IMR-90 (cell line): ENCODE data around the gene NUAK1. TPM values are rescaled to one million over a fixed set of nuclear protein-coding genes. Genes with fewer than 3 reads are reported as not detected.
A peak's percentile ranks its signal among the peaks of the same experiment; 100 is the strongest.

ENCODE experiments used
- ATAC-seq: fragments of 200-7000 bp; cut with Tn5 transposase; 2 replicates; pipeline ENCODE4 v1.9.1; 2020; ENCODE audit warnings: low read depth, mild to moderate bottlenecking, moderate library complexity
- BruUV-seq: library from RNA; stranded (reverse); fragments of 400-500 nt; replicated peaks from 2 replicates; lab custom pipeline; 2021; lab: Mats Ljungman, UMichigan
- CTCF ChIA-PET: fragments of 300-600 bp; formaldehyde crosslinking; extraction: SDS; loops from one replicate; lab custom pipeline; 2021; ENCODE audit warnings: antibody characterized with exemption; lab: Yijun Ruan, JAX
- POLR2A ChIA-PET: fragments of 300-600 bp; sonication (Branson Sonifier 250); formaldehyde crosslinking; loops from one replicate; lab custom pipeline; 2022; ENCODE audit warnings: antibody characterized with exemption; ENCODE audit not compliant: unreplicated experiment; lab: Charles Lee
- DNase-seq: peaks from one replicate; pipeline ENCODE4 v3.0.0; 2013
- H2AFZ ChIP-seq: replicated peaks from 2 replicates; pipeline ENCODE3; 2013; ENCODE audit warnings: low read length, mild to moderate bottlenecking; ENCODE audit not compliant: poor library complexity
- H2AK5ac ChIP-seq: 2 replicates; pipeline ENCODE4 v1.6.1; 2013; ENCODE audit warnings: low read depth, low read length, inconsistent platforms
- H2AK9ac ChIP-seq: replicated peaks from 2 replicates; pipeline ENCODE3; 2013; ENCODE audit warnings: mild to moderate bottlenecking, low read depth, low read length, moderate library complexity; ENCODE audit not compliant: poor library complexity
- H2BK120ac ChIP-seq: 2 replicates; pipeline ENCODE4 v1.6.1; 2013; ENCODE audit warnings: low read depth, low read length, inconsistent platforms
- H2BK15ac ChIP-seq: 3 replicates; pipeline ENCODE4 v1.6.1; 2013; ENCODE audit warnings: low read depth, low read length, inconsistent platforms
- H2BK20ac ChIP-seq: 2 replicates; pipeline ENCODE4 v1.6.1; 2013; ENCODE audit warnings: low read depth, mild to moderate bottlenecking, inconsistent platforms, low read length, moderate library complexity
- H2BK5ac ChIP-seq: 2 replicates; pipeline ENCODE4 v1.6.1; 2013; ENCODE audit warnings: mild to moderate bottlenecking, low read depth, low read length, inconsistent platforms; ENCODE audit not compliant: poor library complexity, severe bottlenecking
- H3K14ac ChIP-seq: replicated peaks from 2 replicates; pipeline ENCODE4 v1.6.1; 2013; ENCODE audit warnings: low read depth, low read length, inconsistent platforms
- H3K18ac ChIP-seq: 2 replicates; pipeline ENCODE4 v1.6.1; 2013; ENCODE audit warnings: low read depth, low read length, control low read depth
- H3K23ac ChIP-seq: 2 replicates; pipeline ENCODE4 v1.6.1; 2013; ENCODE audit warnings: low read depth, low read length, inconsistent platforms
- H3K27ac ChIP-seq: 2 replicates; pipeline ENCODE4 v1.5.1; 2013; ENCODE audit warnings: mild to moderate bottlenecking, control low read depth, low read length; ENCODE audit not compliant: insufficient read depth
- H3K27me3 ChIP-seq: 2 replicates; pipeline ENCODE4 v1.6.1; 2013; ENCODE audit warnings: low read length; ENCODE audit not compliant: control insufficient read depth, insufficient read depth
- H3K36me3 ChIP-seq: 2 replicates; pipeline ENCODE4 v1.6.1; 2013; ENCODE audit warnings: low read length, mixed read lengths; ENCODE audit not compliant: control insufficient read depth, insufficient read depth
- H3K4ac ChIP-seq: 2 replicates; pipeline ENCODE4 v1.6.1; 2013; ENCODE audit warnings: low read depth, low read length, inconsistent platforms
- H3K4me1 ChIP-seq: 2 replicates; pipeline ENCODE4 v1.6.1; 2013; ENCODE audit warnings: low read length, mixed read lengths; ENCODE audit not compliant: control insufficient read depth, insufficient read depth
- H3K4me2 ChIP-seq: 2 replicates; pipeline ENCODE4 v1.6.1; 2013; ENCODE audit warnings: low read depth, mild to moderate bottlenecking, control low read depth, low read length, moderate library complexity
- H3K4me3 ChIP-seq: 2 replicates; pipeline ENCODE4 v1.5.1; 2013; ENCODE audit warnings: low read depth, mild to moderate bottlenecking, control low read depth, low read length, moderate library complexity; ENCODE audit not compliant: insufficient read depth
- H3K56ac ChIP-seq: 2 replicates; pipeline ENCODE4 v1.6.1; 2013; ENCODE audit warnings: low read length, inconsistent platforms; ENCODE audit not compliant: insufficient read depth; ENCODE audit errors: extremely low read depth
- H3K79me1 ChIP-seq, 2 experiments: 2 replicates each; pipeline ENCODE4 v1.6.1; 2013; ENCODE audit warnings: low read length in 2 of 2, inconsistent platforms in 1 of 2, low read depth in 1 of 2
- H3K9ac ChIP-seq: 2 replicates; pipeline ENCODE4 v1.6.1; 2013; ENCODE audit warnings: low read depth, low read length, control low read depth
- H3K9me1 ChIP-seq: 2 replicates; pipeline ENCODE4 v1.6.1; 2013; ENCODE audit warnings: low read length, inconsistent platforms; ENCODE audit not compliant: insufficient read depth
- H3K9me3 ChIP-seq: 2 replicates; pipeline ENCODE4 v1.6.1; 2013; ENCODE audit warnings: low read length; ENCODE audit not compliant: control insufficient read depth, insufficient read depth
- H4K20me1 ChIP-seq: 2 replicates; pipeline ENCODE4 v1.6.1; 2013; ENCODE audit warnings: low read length, inconsistent platforms; ENCODE audit not compliant: insufficient read depth
- H4K5ac ChIP-seq: 2 replicates; pipeline ENCODE4 v1.6.1; 2013; ENCODE audit warnings: mild to moderate bottlenecking, low read depth, low read length, control low read depth
- H4K8ac ChIP-seq, 2 experiments: 2 replicates each; pipeline ENCODE4 v1.6.1; 2013; ENCODE audit warnings: low read depth in 2 of 2, low read length in 2 of 2, control low read depth in 1 of 2, inconsistent platforms in 1 of 2
- H4K91ac ChIP-seq: 2 replicates; pipeline ENCODE4 v1.6.1; 2013; ENCODE audit warnings: low read depth, low read length, inconsistent platforms; ENCODE audit not compliant: insufficient read depth
- BHLHE40 ChIP-seq: fragments of 150-350 bp; IDR thresholded peaks from 2 replicates; pipeline ENCODE4 v1.6.1; 2016; ENCODE audit warnings: mild to moderate bottlenecking, low read depth, low read length
- CEBPB ChIP-seq: IDR thresholded peaks from 2 replicates; pipeline ENCODE4 v1.6.1; 2012; ENCODE audit warnings: low read depth, low read length, improper control_type of control experiment
- CHD1 ChIP-seq: IDR thresholded peaks from 2 replicates; pipeline ENCODE4 v1.6.1; 2012; ENCODE audit warnings: low read depth, low read length, improper control_type of control experiment
- CTCF ChIP-seq: conservative IDR thresholded peaks from 2 replicates; pipeline ENCODE4 v1.5.1; 2012; ENCODE audit warnings: mild to moderate bottlenecking, low read depth, low read length, improper control_type of control experiment
- ELK1 ChIP-seq: fragments of 150-350 bp; IDR thresholded peaks from 2 replicates; pipeline ENCODE4 v1.6.1; 2016; ENCODE audit warnings: low read depth, mild to moderate bottlenecking, low read length, moderate library complexity, borderline replicate concordance
- FOS ChIP-seq: fragments of 150-350 bp; IDR thresholded peaks from 2 replicates; pipeline ENCODE4 v1.6.1; 2016; ENCODE audit warnings: low read depth, low read length
- MAFK ChIP-seq: IDR thresholded peaks from 2 replicates; pipeline ENCODE4 v1.6.1; 2012; ENCODE audit warnings: low read depth, low read length, improper control_type of control experiment
- MAZ ChIP-seq: IDR thresholded peaks from 2 replicates; pipeline ENCODE4 v1.6.1; 2012; ENCODE audit warnings: low read depth, mild to moderate bottlenecking, low read length, improper control_type of control experiment, moderate library complexity, borderline replicate concordance
- MXI1 ChIP-seq: IDR thresholded peaks from 2 replicates; pipeline ENCODE4 v1.6.1; 2012; ENCODE audit warnings: low read depth, mild to moderate bottlenecking, low read length, moderate library complexity, borderline replicate concordance
- NFE2L2 ChIP-seq: fragments of 150-350 bp; IDR thresholded peaks from 2 replicates; pipeline ENCODE4 v1.6.1; 2016; ENCODE audit warnings: low read depth, mild to moderate bottlenecking, low read length
- RAD21 ChIP-seq: IDR thresholded peaks from 2 replicates; pipeline ENCODE4 v1.6.1; 2012; ENCODE audit warnings: low read length, improper control_type of control experiment
- RCOR1 ChIP-seq: IDR thresholded peaks from 2 replicates; pipeline ENCODE4 v1.6.1; 2012; ENCODE audit warnings: mild to moderate bottlenecking, low read length, improper control_type of control experiment; ENCODE audit not compliant: insufficient replicate concordance
- SMC3 ChIP-seq: fragments of 150-350 bp; IDR thresholded peaks from 2 replicates; pipeline ENCODE4 v1.6.1; 2016; ENCODE audit warnings: low read depth, mild to moderate bottlenecking, antibody characterized with exemption, low read length, moderate library complexity
- USF2 ChIP-seq: fragments of 150-350 bp; IDR thresholded peaks from 2 replicates; pipeline ENCODE4 v1.6.1; 2017; ENCODE audit warnings: mild to moderate bottlenecking, antibody characterized with exemption, low read length, low read depth
- WGBS, 2 experiments: methylation state at CpG; one replicate each; pipeline versions ENCODE4 v1.1.5 to v1.1.7; 2013; ENCODE audit warnings: missing lambda C conversion rate in 2 of 2; ENCODE audit not compliant: insufficient read length in 1 of 2; ENCODE audit errors: extremely low coverage in 2 of 2; 5-methylcytosine and 5-hydroxymethylcytosine counted together
- dilution Hi-C: fragments of 300-500 bp; cut with HindIII; formaldehyde crosslinking; loops from one replicate; pipeline ENCODE4 v1.14.3; 2018; ENCODE audit warnings: low sequenced_read_pairs; ENCODE audit not compliant: unreplicated experiment
- in situ Hi-C: fragments of 300-500 bp; cut with MboI; formaldehyde crosslinking; loops from 3 replicates; pipeline ENCODE4 v1.14.3; 2019; ENCODE audit warnings: low sequenced_read_pairs, inconsistent platforms, mixed read lengths
- intact Hi-C: fragments of 100-400 bp; cut with micrococcal nuclease; formaldehyde crosslinking; loops from 2 replicates; pipeline ENCODE4 v1.10.0; 2022
- polyA plus RNA-seq, 3 experiments: library from polyadenylated mRNA; depleted of rRNA; stranded (reverse); fragments of >200 nt; gene quantifications; 2 replicates each; pipeline ENCODE4 v1.2.3, GENCODE V29; 2012; ENCODE audit warnings: low replicate concordance in 1 of 3
- total RNA-seq: library from RNA; depleted of rRNA; stranded (reverse); fragments of >200 nt; gene quantifications from 2 replicates; pipeline ENCODE4 v1.2.3, GENCODE V29; 2012

NUAK1 gene
- total and polyA plus RNA-seq, 2 of the 4 experiments (the other 2 are of a cell fraction) = 4.8 to 8.8 TPM

GRCh38 chr12:106125351-106126095 lies 13.2 kb downstream of the NUAK1 start:
- H4K8ac ChIP-seq = peak overlapping the region in 1 of 2 experiments; percentile 12; a peak in 1 of 4 replicates
- H2BK15ac ChIP-seq = peak overlapping the region; percentile 12; the same call in 2 of the 3 replicates
- peaks cover 45 to 83% of the 10 kb centered on the region in 2 experiments for H3K79me1 ChIP-seq
- POLR2A ChIA-PET = no interaction called here
- H2BK120ac ChIP-seq = peak overlapping the region; percentile 60
- peak overlapping the region; percentile 69 for H4K91ac ChIP-seq
- H3K36me3 ChIP-seq = no peaks in the 10 kb centered on the region
- no peak overlapping the region for H4K5ac ChIP-seq
- no peak overlapping the region for H2BK5ac ChIP-seq
- no peak overlapping the region for H3K4me3 ChIP-seq
- H4K20me1 ChIP-seq = peaks cover 26% of the 10 kb centered on the region
- H3K4me2 ChIP-seq = no peak overlapping the region
- no TSS peak for BruUV-seq
- H2AFZ ChIP-seq = no peak overlapping the region
- peak overlapping the region; percentile 46 for H3K14ac ChIP-seq
- ATAC-seq = no peak
- H3K56ac ChIP-seq = no peak overlapping the region
- dilution Hi-C loops (no loop called here), in situ Hi-C loops (no loop called here), intact Hi-C loops (no loop called here)
- H3K4me1 ChIP-seq = peaks cover 14% of the 10 kb centered on the region
- peak overlapping the region; percentile 66 for H3K4ac ChIP-seq
- no peak overlapping the region for H3K27ac ChIP-seq
- no peak overlapping the region for H3K9ac ChIP-seq
- peak overlapping the region; percentile 45; the same call in 1 of the 2 replicates for H3K18ac ChIP-seq
- H3K9me3 ChIP-seq = no peaks in the 10 kb centered on the region
- no peak for DNase-seq
- H2AK5ac ChIP-seq = peak overlapping the region; percentile 66
- WGBS, 2 experiments = 100% methylated on average over 2 of the region's 9 CpGs; no CpG with 5 or more reads in 1 of the 2 experiments
- peak overlapping the region; percentile 53; the same call in 1 of the 2 replicates for H3K23ac ChIP-seq
- no peaks in the 10 kb centered on the region for H3K27me3 ChIP-seq
- H3K9me1 ChIP-seq = peaks cover 16% of the 10 kb centered on the region; the same call in 1 of the 2 replicates
- CTCF ChIA-PET = no interaction called here
- H2AK9ac ChIP-seq = no peak overlapping the region
- peak overlapping the region; percentile 64 for H2BK20ac ChIP-seq
- TF ChIP-seq RCOR1 = no peak
- TF ChIP-seq MXI1 = no peak
- no peak for TF ChIP-seq MAZ
- TF ChIP-seq CEBPB = no peak
- no peak for TF ChIP-seq CTCF
- TF ChIP-seq NFE2L2 = no peak
- no peak for TF ChIP-seq USF2
- no peak for TF ChIP-seq FOS
- TF ChIP-seq RAD21 = no peak
- TF ChIP-seq CHD1 = no peak
- no peak for TF ChIP-seq BHLHE40
- TF ChIP-seq MAFK = no peak
- no peak for TF ChIP-seq ELK1
- no peak for TF ChIP-seq SMC3
